Psoas muscle (tissue), 8 donors: ENCODE data around the gene ZNF23. TPM values are rescaled to one million over a fixed set of nuclear protein-coding genes. Genes with fewer than 3 reads are reported as not detected.

Experiments used
- ATAC-seq, 4 donors: fragments of 200-7000 bp; cut with Tn5 transposase; one replicate each; pipeline ENCODE4 v1.9.1; 2020; ENCODE audit warnings: moderate library complexity in 3 of 4, mild to moderate bottlenecking in 2 of 4
- DNase-seq, 2 donors: peaks; one replicate each; pipeline ENCODE4 v3.0.0-alpha.2; 2020
- H3K27ac ChIP-seq: fragments of 200-600 bp; one replicate; pipeline ENCODE4 v1.8.0; 2022
- H3K27me3 ChIP-seq, 3 donors: fragments of 200-600 bp in 1 of 3; one replicate each; pipeline versions ENCODE4 v1.6.1 to v1.8.0; 2013 to 2022; ENCODE audit warnings: low read length in 2 of 3, mild to moderate bottlenecking in 2 of 3, moderate library complexity in 1 of 3; ENCODE audit not compliant: insufficient read depth in 3 of 3
- H3K36me3 ChIP-seq, 2 donors: fragments of 200-600 bp in 1 of 2; one replicate each; pipeline versions ENCODE4 v1.6.1 to v1.8.0; 2013 to 2022; ENCODE audit warnings: low read depth in 1 of 2, mild to moderate bottlenecking in 1 of 2, moderate library complexity in 1 of 2; ENCODE audit not compliant: insufficient read depth in 1 of 2
- H3K4me1 ChIP-seq: fragments of 200-600 bp; one replicate; pipeline ENCODE4 v1.8.0; 2022
- H3K4me3 ChIP-seq: fragments of 200-600 bp; one replicate; pipeline ENCODE4 v1.8.0; 2022; ENCODE audit warnings: mild to moderate bottlenecking
- H3K9me3 ChIP-seq: fragments of 200-600 bp; one replicate; pipeline ENCODE4 v1.8.0; 2022
- WGBS, 3 donors: extraction: QIAGEN DNeasy Blood & Tissue Kit; methylation state at CpG; one replicate each; pipeline versions ENCODE4 v1.1.6 to v1.1.7; 2013; 5-methylcytosine and 5-hydroxymethylcytosine counted together
- intact Hi-C, 2 donors: fragments of 100-400 bp; cut with DNase I; formaldehyde crosslinking; loops; one replicate each; pipeline versions ENCODE4 v1.11.0 to v1.14.2; 2022
- polyA plus RNA-seq, 3 donors: library from polyadenylated mRNA; stranded (reverse); fragments of 200-250 nt; gene quantifications; one replicate each; pipeline ENCODE4 v1.2.3, GENCODE V29; 2013
- total RNA-seq, 4 donors: library from RNA; stranded (reverse); fragmentation: NEBNext Ultra II Directional in 2 of 4; extraction: Animal tissue kit (Norgen Biotek cat#: 25700) in 2 of 4; gene quantifications; one replicate each; pipeline versions ENCODE4 v1.2.1 to v1.2.4, GENCODE V29; 2021 to 2023
- TF ChIP-seq, protein P1 (sequence below): fragments of 200-600 bp; IDR thresholded peaks from one replicate; pipeline ENCODE4 v1.8.0; 2022; ENCODE audit warnings: antibody characterized with exemption
- donor health status: healthy with polysubstance abuse.
- donor health status: DM: no; HTN: no; CAD: no; lungs with moderate emphysema.
- donor health status: Bipolar disorder and iron deficiency.
- donor health status: healthy.
- donor health status: DM: yes; HTN: yes; CAD: no.
- donor health status: DM: no; HTN: no; CAD: no.
- donor health status: DM: no; HTN: no; CAD: no.
- donor health status: DM: yes; HTN: yes; CAD: no.

ZNF23 gene
- total and polyA plus RNA-seq, 7 donors, result 3.8 to 9.3 (median 5.8) TPM

DNA sequence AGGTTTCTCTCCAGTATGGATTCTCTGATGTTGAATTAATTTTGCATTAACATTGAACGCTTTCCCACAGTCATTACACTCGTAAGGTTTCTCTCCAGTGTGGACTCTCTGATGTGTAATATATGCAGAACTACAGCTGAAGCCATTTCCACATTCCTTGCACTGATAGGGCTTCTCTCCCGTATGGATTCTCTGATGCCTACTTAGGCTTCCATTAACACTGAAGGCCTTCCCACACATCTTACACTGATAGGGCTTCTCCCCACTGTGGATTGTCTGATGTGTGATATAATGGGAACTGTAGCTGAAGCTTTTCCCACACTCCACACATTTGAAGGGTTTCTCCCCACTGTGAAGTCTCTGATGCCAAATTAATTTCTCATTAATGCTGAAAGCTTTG, 13.0 kb downstream of the ZNF23 start:
- no peaks in the 10 kb centered on the region for H3K4me1 ChIP-seq
- ATAC-seq (no peak), DNase-seq (no peak)
- H3K27ac ChIP-seq, result no peak overlapping the region
- TF ChIP-seq, protein P1, sequence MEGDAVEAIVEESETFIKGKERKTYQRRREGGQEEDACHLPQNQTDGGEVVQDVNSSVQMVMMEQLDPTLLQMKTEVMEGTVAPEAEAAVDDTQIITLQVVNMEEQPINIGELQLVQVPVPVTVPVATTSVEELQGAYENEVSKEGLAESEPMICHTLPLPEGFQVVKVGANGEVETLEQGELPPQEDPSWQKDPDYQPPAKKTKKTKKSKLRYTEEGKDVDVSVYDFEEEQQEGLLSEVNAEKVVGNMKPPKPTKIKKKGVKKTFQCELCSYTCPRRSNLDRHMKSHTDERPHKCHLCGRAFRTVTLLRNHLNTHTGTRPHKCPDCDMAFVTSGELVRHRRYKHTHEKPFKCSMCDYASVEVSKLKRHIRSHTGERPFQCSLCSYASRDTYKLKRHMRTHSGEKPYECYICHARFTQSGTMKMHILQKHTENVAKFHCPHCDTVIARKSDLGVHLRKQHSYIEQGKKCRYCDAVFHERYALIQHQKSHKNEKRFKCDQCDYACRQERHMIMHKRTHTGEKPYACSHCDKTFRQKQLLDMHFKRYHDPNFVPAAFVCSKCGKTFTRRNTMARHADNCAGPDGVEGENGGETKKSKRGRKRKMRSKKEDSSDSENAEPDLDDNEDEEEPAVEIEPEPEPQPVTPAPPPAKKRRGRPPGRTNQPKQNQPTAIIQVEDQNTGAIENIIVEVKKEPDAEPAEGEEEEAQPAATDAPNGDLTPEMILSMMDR, result no peak
- peaks cover 0 to 2% (median 0%) of the 10 kb centered on the region in 3 donors for H3K27me3 ChIP-seq
- intact Hi-C loops, result no loop called here
- peaks cover 51 to 61% of the 10 kb centered on the region in 2 donors for H3K36me3 ChIP-seq
- WGBS, 3 donors, result 99 to 100% (median 99%) methylated on average over 3 of the region's 3 CpGs
- peaks cover 95% of the 10 kb centered on the region for H3K9me3 ChIP-seq
- H3K4me3 ChIP-seq, result no peak overlapping the region

DNA sequence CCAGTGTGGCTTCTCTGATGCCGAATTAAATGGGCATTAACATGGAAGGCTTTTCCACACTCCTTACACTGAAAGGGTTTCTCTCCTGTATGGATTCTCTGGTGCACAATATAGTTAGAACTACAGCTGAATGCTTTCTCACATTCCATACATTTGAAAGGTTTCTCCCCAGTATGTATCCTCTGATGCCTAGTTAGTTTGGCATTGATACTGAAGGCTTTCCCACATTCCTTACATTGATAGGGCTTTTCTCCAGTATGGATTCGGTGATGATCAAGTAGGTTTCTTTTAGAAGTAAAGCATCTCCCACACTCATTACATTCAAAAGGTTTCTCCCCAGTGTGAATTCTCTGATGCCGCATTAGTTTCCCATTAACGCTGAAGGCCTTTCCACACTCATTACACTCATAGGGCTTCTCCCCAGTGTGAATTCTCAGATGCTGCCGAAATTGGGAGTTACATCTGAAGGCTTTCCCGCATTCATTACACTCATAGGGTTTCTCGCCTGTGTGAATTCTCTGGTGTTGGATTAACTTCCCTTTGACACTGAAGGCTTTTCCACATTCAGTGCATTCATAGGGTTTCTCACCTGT, 13.7 kb downstream of the ZNF23 start:
- TF ChIP-seq, protein P1, result no peak
- Histone ChIP-seq H3K9me3 (peaks cover 93% of the 10 kb centered on the region), H3K27me3 (peaks cover 0 to 2% (median 0%) of the 10 kb centered on the region in 3 donors), H3K4me1 (no peaks in the 10 kb centered on the region), H3K36me3 (peaks cover 46 to 55% of the 10 kb centered on the region in 2 donors), H3K27ac (no peak overlapping the region), H3K4me3 (no peak overlapping the region)
- DNase-seq, result no peak
- ATAC-seq, result no peak
- intact Hi-C loops, result no loop called here
- 97 to 100% (median 99%) methylated on average over 7 of the region's 7 CpGs for WGBS, 3 donors

DNA sequence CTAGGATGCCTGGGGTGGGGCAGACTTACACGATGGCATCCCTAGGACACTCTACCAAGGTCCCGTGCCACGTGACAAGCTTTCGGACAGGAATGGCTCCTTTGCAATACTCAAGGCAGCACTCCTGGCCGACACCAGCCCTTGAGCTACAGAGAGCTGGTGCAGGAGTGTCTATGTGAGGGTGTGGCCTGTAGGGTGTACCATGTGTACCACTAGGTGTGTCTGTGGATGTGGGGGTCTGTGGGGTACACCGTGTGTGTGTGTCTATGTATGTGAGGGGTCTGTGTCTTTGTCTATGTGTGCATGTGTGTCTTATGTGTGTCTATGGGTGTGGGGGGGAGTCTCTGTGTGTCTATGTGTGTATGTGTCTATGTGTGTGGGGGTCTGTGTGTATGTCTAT, 18.3 kb downstream of the ZNF23 start:
- TF ChIP-seq, protein P1, result no peak
- Histone ChIP-seq H3K27ac (no peak overlapping the region), H3K27me3 (peaks cover 0 to 4% (median 0%) of the 10 kb centered on the region in 3 donors), H3K4me3 (no peak overlapping the region), H3K9me3 (peaks cover 66% of the 10 kb centered on the region), H3K4me1 (no peaks in the 10 kb centered on the region), H3K36me3 (peaks cover 8 to 11% of the 10 kb centered on the region in 2 donors)
- intact Hi-C loops, result no loop called here
- DNase-seq (no peak), ATAC-seq (no peak)
- WGBS, 3 donors, result 89 to 96% (median 93%) methylated on average over 6 of the region's 6 CpGs

DNA sequence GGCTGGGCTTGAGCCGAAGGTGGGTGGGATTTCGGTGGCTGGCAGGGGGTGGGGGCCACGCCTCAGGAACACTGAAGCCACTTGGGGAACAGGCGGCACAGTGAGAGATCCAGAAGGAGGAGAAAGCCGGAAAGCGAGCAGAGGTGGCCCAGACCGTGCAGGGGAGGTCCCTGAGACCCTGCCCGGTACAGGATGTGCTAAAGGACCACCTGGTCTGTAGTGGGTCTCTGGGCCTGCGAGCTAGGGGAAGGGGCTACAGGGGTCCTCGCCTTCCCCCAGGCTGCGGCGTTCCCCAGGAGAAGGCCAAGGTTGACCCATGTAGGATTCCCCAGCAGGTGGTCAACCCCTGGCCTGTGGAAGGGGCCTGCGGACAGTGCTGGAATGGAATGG, 20.0 kb downstream of the ZNF23 start, which contains the start of gene TLE7:
Gene TLE7, minus strand, starts transcription at position 4 of the 390 bp plus-strand sequence. CDS start 8,730 bp downstream, outside the sequence.
- H3K4me3 ChIP-seq, result no peak within 1 kb of the TSS
- H3K9me3 ChIP-seq, result peaks cover 50% of the 10 kb centered on the region
- no peak for ATAC-seq
- TF ChIP-seq, protein P1, result no peak
- no peak for DNase-seq
- H3K27me3 ChIP-seq, result peaks cover 0 to 3% (median 0%) of the 10 kb centered on the region in 3 donors
- no peak within 1 kb of the TSS for H3K27ac ChIP-seq
- H3K36me3 ChIP-seq, result peaks cover 0 to under 1% of the 10 kb centered on the region in 2 donors
- 80 to 85% (median 81%) methylated on average over 12 to 13 of the region's 13 CpGs for WGBS, 3 donors
- intact Hi-C loops, result no loop called here
- no peaks in the 10 kb centered on the region for H3K4me1 ChIP-seq
